ENCODE data around the gene TDRD12.
"Not testable (repeated sequence)": the region's sequence is repeated elsewhere in the genome, so short reads cannot be mapped to it uniquely, and the experiment has no call there.

Gene TDRD12

GRCh38 chr19:32750441-32751055, 31.0 kb downstream of the TDRD12 start:
- no peak for DNase-seq

GRCh38 chr19:32751066-32751465, 31.5 kb downstream of the TDRD12 start:
- no peak for DNase-seq

GRCh38 chr19:32757189-32757588, 37.6 kb downstream of the TDRD12 start:
- DNase-seq, result no peak

GRCh38 chr19:32765365-32765764, 45.8 kb downstream of the TDRD12 start:
- not testable (repeated sequence) for DNase-seq

GRCh38 chr19:32767951-32768679, 48.5 kb downstream of the TDRD12 start:
- DNase-seq, result no peak

GRCh38 chr19:32771596-32771995, 52.0 kb downstream of the TDRD12 start:
- no peak for DNase-seq

GRCh38 chr19:32773126-32773525, 53.6 kb downstream of the TDRD12 start:
- no peak for DNase-seq

- DNase-seq, result no peak
Measured at GRCh38 chr19:32779082-32779481, 59.5 kb downstream of the TDRD12 start.

- DNase-seq, result no peak
Measured at GRCh38 chr19:32781280-32781679, 61.7 kb downstream of the TDRD12 start.

GRCh38 chr19:32782089-32782488, 62.5 kb downstream of the TDRD12 start:
- not testable (repeated sequence) for DNase-seq

GRCh38 chr19:32787161-32787813, 67.7 kb downstream of the TDRD12 start:
- DNase-seq, result not testable (repeated sequence)

GRCh38 chr19:32787895-32788294, 68.3 kb downstream of the TDRD12 start:
- not testable (repeated sequence) for DNase-seq

GRCh38 chr19:32789429-32789828, 69.9 kb downstream of the TDRD12 start:
- DNase-seq, result no peak

GRCh38 chr19:32798201-32798600, 78.6 kb downstream of the TDRD12 start:
- DNase-seq, result no peak

- no peak for DNase-seq
Measured at GRCh38 chr19:32800191-32800590, 80.6 kb downstream of the TDRD12 start.

- DNase-seq, result no peak
Measured at GRCh38 chr19:32800754-32801153, 81.2 kb downstream of the TDRD12 start.

GRCh38 chr19:32802840-32803239, 83.3 kb downstream of the TDRD12 start:
- no peak for DNase-seq

- no peak for DNase-seq
Measured at GRCh38 chr19:32808236-32808635, 88.7 kb downstream of the TDRD12 start.

GRCh38 chr19:32809254-32809653, 89.7 kb downstream of the TDRD12 start:
- DNase-seq, result no peak

GRCh38 chr19:32809754-32810153, 90.2 kb downstream of the TDRD12 start:
- DNase-seq, result no peak

- no peak for DNase-seq
Measured at GRCh38 chr19:32810452-32810851, 90.9 kb downstream of the TDRD12 start.

- DNase-seq, result no peak
Measured at GRCh38 chr19:32811151-32811550, 91.6 kb downstream of the TDRD12 start.

- DNase-seq, result no peak
Measured at GRCh38 chr19:32812036-32812435, 92.5 kb downstream of the TDRD12 start.

- no peak for DNase-seq
Measured at GRCh38 chr19:32812571-32812970, 93.0 kb downstream of the TDRD12 start.

All from CD4-positive, alpha-beta T cell treated with Interferon gamma for 1 hour (primary cell).